Epithelial cell of esophagus (primary cell): ENCODE data around the gene MSTO1.
"Not testable (repeated sequence)": the region's sequence is repeated elsewhere in the genome, so short reads cannot be mapped to it uniquely, and the experiment has no call there.

Experiments used
- DNase-seq: peaks from one replicate; pipeline ENCODE4 v3.0.0; 2010; ENCODE audit warnings: low read depth
- H3K4me3 ChIP-seq: 2 replicates; pipeline ENCODE4 v1.5.1; 2011; ENCODE audit warnings: mild to moderate bottlenecking, low read length, control low read depth
- CTCF ChIP-seq: IDR thresholded peaks from 2 replicates; pipeline ENCODE4 v1.5.1; 2011; ENCODE audit warnings: low read depth, mild to moderate bottlenecking, low read length, control low read depth, inconsistent platforms; ENCODE audit not compliant: insufficient read depth; ENCODE audit errors: missing control alignments

MSTO1 gene

DNA sequence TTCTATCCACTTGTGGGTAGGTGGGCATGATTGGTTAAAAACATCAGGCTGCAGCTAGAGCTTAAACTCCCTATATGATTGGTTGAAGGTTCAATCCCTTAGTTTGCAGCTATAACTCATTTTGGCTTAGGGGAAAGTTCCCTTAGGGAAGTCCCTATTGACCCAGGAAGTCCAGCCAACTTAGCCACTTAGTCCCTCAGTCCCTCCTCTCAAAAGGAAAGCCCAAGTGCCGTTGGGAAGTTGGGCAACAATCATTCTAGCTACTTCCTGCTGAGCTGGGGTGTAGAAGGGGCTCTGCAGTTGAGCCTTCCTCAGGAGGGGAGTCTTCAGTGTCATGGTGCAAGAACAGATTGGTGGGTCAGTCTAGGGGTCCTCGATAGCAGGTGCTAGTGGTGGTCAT lies 12.2 kb downstream of the MSTO1 start:
- no peak overlapping the region for H3K4me3 ChIP-seq
- TF ChIP-seq CTCF: no peak
- DNase-seq: no peak

- no peak for TF ChIP-seq CTCF
- no peak overlapping the region for H3K4me3 ChIP-seq
- no peak for DNase-seq
Observed at GRCh38 chr1:155623357-155623756, 13.3 kb downstream of the MSTO1 start.

- not testable (repeated sequence) for DNase-seq, H3K4me3 ChIP-seq
Observed at GRCh38 chr1:155626428-155626827, 16.4 kb downstream of the MSTO1 start.

DNA sequence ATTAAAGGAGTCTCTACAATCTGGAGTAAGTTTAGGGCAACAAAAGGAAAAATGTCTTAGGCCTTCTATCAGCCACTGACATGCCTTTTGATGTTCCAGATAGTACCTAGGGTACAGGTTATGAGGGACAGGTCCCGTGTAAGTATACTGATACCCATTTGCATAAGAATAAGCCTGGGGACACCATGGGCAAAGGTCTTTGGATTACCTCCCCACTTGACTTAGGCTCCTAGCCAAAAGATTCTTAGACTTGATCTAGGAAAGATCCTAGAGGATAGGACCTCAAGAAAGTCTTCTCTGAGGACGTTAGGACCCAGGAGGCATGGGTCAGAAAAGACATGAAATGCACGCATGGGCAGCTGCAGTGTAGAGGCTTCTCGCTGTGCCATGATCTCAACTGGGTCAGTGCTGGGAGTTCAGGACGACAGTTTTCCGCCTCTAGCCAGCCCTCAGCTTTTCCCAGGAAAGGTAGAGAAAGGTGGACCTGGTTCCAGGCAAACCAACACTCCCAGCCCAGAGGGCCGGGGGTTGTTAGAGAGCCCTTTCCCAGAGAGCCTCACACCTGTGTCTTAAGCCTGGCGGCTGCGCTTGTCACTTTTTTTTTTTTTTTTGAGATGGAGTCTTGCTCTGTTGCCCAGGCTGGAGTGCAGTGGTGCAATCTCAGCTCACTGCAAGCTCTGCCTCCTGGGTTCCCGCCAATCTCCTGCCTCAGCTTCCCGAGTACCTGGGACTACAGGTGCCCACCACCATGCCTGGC lies 26.6 kb downstream of the MSTO1 start:
- no peak overlapping the region for H3K4me3 ChIP-seq
- no peak for TF ChIP-seq CTCF
- DNase-seq: no peak

DNA sequence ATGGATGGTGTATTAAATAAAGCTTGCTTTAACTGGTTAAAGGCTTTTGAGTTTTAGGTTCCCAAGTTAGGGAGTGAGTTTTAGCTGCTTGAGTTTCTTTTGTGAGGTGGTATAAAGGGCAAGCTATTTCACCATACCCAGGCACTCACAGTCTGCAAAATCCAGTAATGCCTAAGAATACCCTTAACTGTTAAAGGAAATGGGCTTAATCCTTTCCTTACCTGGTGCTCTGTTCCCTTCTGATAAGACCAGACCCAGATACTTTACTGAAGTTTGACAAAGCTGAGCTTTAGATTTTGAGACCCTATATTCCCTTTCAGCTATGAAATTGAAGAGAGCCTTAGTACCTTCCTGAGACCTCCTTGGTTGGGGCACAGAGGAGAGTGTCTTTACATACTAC lies 30.3 kb downstream of the MSTO1 start:
- TF ChIP-seq CTCF: no peak
- DNase-seq: no peak

GRCh38 chr1:155642559-155643180 lies 32.7 kb downstream of the MSTO1 start:
- not testable (repeated sequence) for H3K4me3 ChIP-seq, DNase-seq

More for the DNA sequence above, 30.3 kb downstream of the MSTO1 start:
- H3K4me3 ChIP-seq: no peak overlapping the region

GRCh38 chr1:155643230-155643629 lies 33.2 kb downstream of the MSTO1 start:
- TF ChIP-seq CTCF: no peak
- no peak overlapping the region for H3K4me3 ChIP-seq

GRCh38 chr1:155645034-155645598 lies 35.1 kb downstream of the MSTO1 start:
- no peak overlapping the region for H3K4me3 ChIP-seq
- no peak for DNase-seq
- TF ChIP-seq CTCF: no peak

More at GRCh38 chr1:155643230-155643629, 33.2 kb downstream of the MSTO1 start:
- DNase-seq: no peak
